Suprapubic skin (tissue), 4 donors: ENCODE measurements around the gene PDYN. TPM values are rescaled to one million over a fixed set of nuclear protein-coding genes. Genes with fewer than 3 reads are reported as not detected.

Experiments
- DNase-seq, 2 donors: peaks; one replicate each; pipeline ENCODE4 v3.0.0-alpha.2; 2019; ENCODE audit warnings: low spot score in 2 of 2
- H3K27ac ChIP-seq: fragments of 200-600 bp; sonication (generic); one replicate; pipeline ENCODE4 v1.5.1; 2019
- H3K27me3 ChIP-seq: fragments of 200-600 bp; sonication (generic); one replicate; pipeline ENCODE4 v1.5.1; 2019
- H3K36me3 ChIP-seq: fragments of 200-600 bp; sonication (generic); one replicate; pipeline ENCODE4 v1.5.1; 2019
- H3K4me1 ChIP-seq: fragments of 200-600 bp; sonication (generic); one replicate; pipeline ENCODE4 v1.5.1; 2019
- H3K4me3 ChIP-seq: fragments of 200-600 bp; sonication (generic); one replicate; pipeline ENCODE4 v1.5.1; 2019; ENCODE audit warnings: mild to moderate bottlenecking
- H3K9me3 ChIP-seq: fragments of 200-600 bp; sonication (generic); one replicate; pipeline ENCODE4 v1.5.1; 2019
- CTCF ChIP-seq, 2 donors: fragments of 200-600 bp in 1 of 2; fragments of 450-650 bp in 1 of 2; sonication (generic) in 1 of 2; IDR thresholded peaks; one replicate each; pipeline ENCODE4 v1.5.1; 2016 to 2019; ENCODE audit warnings: antibody characterized with exemption in 2 of 2, mild to moderate bottlenecking in 1 of 2, moderate library complexity in 1 of 2
- EP300 ChIP-seq: sonication (generic); formaldehyde crosslinking; IDR thresholded peaks from one replicate; pipeline ENCODE4 v1.6.1; 2017; ENCODE audit warnings: antibody characterized with exemption
- POLR2A ChIP-seq, 2 donors: fragments of 450-650 bp; IDR thresholded peaks; one replicate each; pipeline ENCODE4 v1.6.1; 2017; ENCODE audit warnings: antibody characterized with exemption in 2 of 2, mild to moderate bottlenecking in 2 of 2, moderate library complexity in 2 of 2
- POLR2AphosphoS5 ChIP-seq, 3 donors: sonication (generic); formaldehyde crosslinking; IDR thresholded peaks; one replicate each; pipeline ENCODE4 v1.6.1; 2017; ENCODE audit warnings: antibody characterized with exemption in 3 of 3
- WGBS: methylation state at CpG from one replicate; pipeline ENCODE4 v1.1.5; 2018; 5-methylcytosine and 5-hydroxymethylcytosine counted together
- total RNA-seq, 4 donors: library from RNA; depleted of rRNA; stranded (reverse); fragments of >200 nt; gene quantifications; one replicate each; pipeline ENCODE4 v1.1.0, GENCODE V29; 2016

PDYN gene
- total RNA-seq, 4 donors from 2014 or later: not detected

GRCh38 chr20:1938464-1939269 lies 55.2 kb downstream of the PDYN start:
- peaks cover 57% of the 10 kb centered on the region for H3K4me1 ChIP-seq
- peaks cover 26% of the 10 kb centered on the region for H3K36me3 ChIP-seq

GRCh38 chr20:1937316-1937976 lies 56.4 kb downstream of the PDYN start:
- Histone ChIP-seq H3K36me3 (peaks cover 26% of the 10 kb centered on the region), H3K4me3 (no peak overlapping the region), H3K27ac (no peak overlapping the region), H3K4me1 (peaks cover 53% of the 10 kb centered on the region), H3K9me3 (no peaks in the 10 kb centered on the region), H3K27me3 (no peaks in the 10 kb centered on the region)
- WGBS: 90% methylated on average over 22 of the region's 25 CpGs
- no peak for TF ChIP-seq CTCF (IDR thresholded peaks at IDR 0.05)
- TF ChIP-seq POLR2A (IDR thresholded peaks at IDR 0.05): no peak
- TF ChIP-seq EP300: no peak
- no peak for TF ChIP-seq POLR2AphosphoS5 (IDR thresholded peaks at IDR 0.05)
- DNase-seq: peak in 1 of 2 donors; percentile 59

More at GRCh38 chr20:1938464-1939269, 55.2 kb downstream of the PDYN start:
- no peaks in the 10 kb centered on the region for H3K27me3 ChIP-seq
- H3K9me3 ChIP-seq: no peaks in the 10 kb centered on the region
- no peak overlapping the region for H3K27ac ChIP-seq
- no peak for TF ChIP-seq POLR2A (IDR thresholded peaks at IDR 0.05)
- TF ChIP-seq POLR2AphosphoS5 (IDR thresholded peaks at IDR 0.05): no peak
- TF ChIP-seq EP300: no peak
- no peak for TF ChIP-seq CTCF (IDR thresholded peaks at IDR 0.05)
- peak in 1 of 2 donors; percentile 51 for DNase-seq
- WGBS: 82% methylated on average over 11 of the region's 14 CpGs
- H3K4me3 ChIP-seq: no peak overlapping the region

DNA sequence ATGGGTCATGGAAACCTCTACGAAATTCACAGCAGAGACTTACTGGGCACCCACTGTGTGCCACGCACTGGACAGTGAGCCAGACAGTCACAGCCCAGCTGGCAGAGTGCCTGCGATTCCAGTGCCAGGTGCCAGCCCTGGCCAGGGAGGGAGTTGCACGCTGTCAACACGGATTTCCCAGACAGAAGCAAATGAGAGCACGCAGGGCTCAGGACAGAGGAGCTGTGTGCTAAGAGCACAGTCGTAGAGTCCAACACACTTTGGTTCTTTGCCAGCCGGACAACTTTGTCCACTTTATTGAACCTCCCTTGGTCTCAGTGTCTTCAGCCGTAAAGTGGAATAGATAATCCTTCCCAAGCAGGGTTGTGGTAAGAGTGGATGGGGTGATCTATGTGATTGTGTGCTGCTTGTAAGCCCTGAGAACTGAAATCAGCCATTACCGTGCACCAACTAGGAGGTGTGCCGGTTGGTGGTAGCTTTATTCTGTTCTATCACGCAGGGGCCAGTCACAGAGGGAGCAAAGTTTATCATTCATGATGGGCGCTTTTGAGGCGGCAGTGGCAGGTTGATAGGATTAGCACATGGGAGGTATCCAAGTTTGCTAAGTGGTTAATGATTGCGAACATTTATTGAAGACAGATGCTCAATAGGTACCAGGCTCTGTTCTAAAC lies 58.0 kb downstream of the PDYN start:
- no peaks in the 10 kb centered on the region for H3K27me3 ChIP-seq
- peaks cover 37% of the 10 kb centered on the region for H3K4me1 ChIP-seq
- no peak overlapping the region for H3K4me3 ChIP-seq
- no peaks in the 10 kb centered on the region for H3K9me3 ChIP-seq
- peak overlapping the region; percentile 65 for H3K27ac ChIP-seq
- 72% methylated on average over 15 of the region's 15 CpGs for WGBS
- TF ChIP-seq POLR2A (IDR thresholded peaks at IDR 0.05): no peak
- TF ChIP-seq POLR2AphosphoS5 (IDR thresholded peaks at IDR 0.05): no peak
- peak in 1 of 2 donors; percentile 72 for DNase-seq
- peaks cover 32% of the 10 kb centered on the region for H3K36me3 ChIP-seq

- peak overlapping the region; percentile 65 for H3K27ac ChIP-seq
- no peaks in the 10 kb centered on the region for H3K27me3 ChIP-seq
- H3K4me1 ChIP-seq: peaks cover 34% of the 10 kb centered on the region
- no peaks in the 10 kb centered on the region for H3K9me3 ChIP-seq
- peak; percentile 92 to 93 for DNase-seq
- TF ChIP-seq CTCF (IDR thresholded peaks at IDR 0.05) (no peak), POLR2AphosphoS5 (IDR thresholded peaks at IDR 0.05) (peak; percentile 59 to 95 (median 93))
- H3K4me3 ChIP-seq: no peak overlapping the region
- peaks cover 32% of the 10 kb centered on the region for H3K36me3 ChIP-seq
- 43% methylated on average over 14 of the region's 19 CpGs for WGBS
Observed at GRCh38 chr20:1934721-1935573, 58.9 kb downstream of the PDYN start.

DNA sequence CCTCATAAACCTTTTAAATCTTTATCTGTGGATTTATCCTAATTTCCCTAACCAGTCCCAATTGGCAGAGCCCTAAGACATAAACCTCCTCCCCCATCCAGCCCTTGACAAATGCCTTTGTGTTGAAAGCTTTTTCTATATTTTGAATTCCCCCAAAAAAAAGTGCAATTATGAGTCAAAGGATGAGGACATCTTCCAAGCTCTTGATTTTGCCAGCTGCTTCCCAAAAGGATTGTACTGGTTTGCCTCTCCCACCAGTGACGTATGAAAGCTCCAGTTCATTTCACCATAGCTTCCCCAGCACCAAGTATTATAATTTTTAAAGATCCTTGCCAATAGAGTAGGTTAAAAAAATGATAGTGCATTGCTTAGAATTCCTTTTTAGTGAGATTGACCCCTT lies 59.7 kb downstream of the PDYN start:
- Histone ChIP-seq H3K36me3 (peaks cover 38% of the 10 kb centered on the region), H3K27me3 (no peaks in the 10 kb centered on the region), H3K4me1 (peaks cover 42% of the 10 kb centered on the region), H3K27ac (peak overlapping the region; percentile 65), H3K9me3 (no peaks in the 10 kb centered on the region), H3K4me3 (no peak overlapping the region)
- 29% methylated on average over 1 of the region's 1 CpG for WGBS
- DNase-seq: no peak
- TF ChIP-seq EP300: no peak
- peak in 1 of 3 donors; percentile 42 for TF ChIP-seq POLR2AphosphoS5 (IDR thresholded peaks at IDR 0.05)
- TF ChIP-seq POLR2A (IDR thresholded peaks at IDR 0.05): no peak
